Brain microvascular endothelial cell (primary cell): ENCODE results near the gene CBX1.

Experiments
- DNase-seq: peaks from one replicate; pipeline ENCODE4 v3.0.0-alpha.2; 2020
- H3K27ac ChIP-seq: fragments of 250-450 bp; sonication (Bioruptor Pico); 2 replicates; pipeline ENCODE4 v1.5.1; 2020; ENCODE audit warnings: mild to moderate bottlenecking, moderate library complexity
- H3K27me3 ChIP-seq: fragments of 250-450 bp; sonication (Bioruptor Pico); replicated peaks from 2 replicates; pipeline ENCODE4 v1.5.1; 2020; ENCODE audit warnings: mild to moderate bottlenecking
- H3K36me3 ChIP-seq: fragments of 250-450 bp; sonication (Bioruptor Pico); replicated peaks from 2 replicates; pipeline ENCODE4 v1.5.1; 2020; ENCODE audit warnings: mild to moderate bottlenecking
- H3K4me3 ChIP-seq: 2 replicates; pipeline ENCODE4 v1.5.1; 2011; ENCODE audit warnings: low read depth, mild to moderate bottlenecking, control low read depth, low read length, moderate library complexity
- in situ Hi-C: cut with HindIII; loops from 2 replicates; pipeline ENCODE4 v1.10.0; 2017; ENCODE audit warnings: low sequenced_read_pairs, low pct_ligation_motif_present
- TF ChIP-seq, protein P1 (sequence below): IDR thresholded peaks from 2 replicates; pipeline ENCODE4 v1.5.1; 2011; ENCODE audit warnings: low read depth, mild to moderate bottlenecking, moderate library complexity, low read length, control low read depth, inconsistent platforms; ENCODE audit errors: missing control alignments

The CBX1 gene

DNA sequence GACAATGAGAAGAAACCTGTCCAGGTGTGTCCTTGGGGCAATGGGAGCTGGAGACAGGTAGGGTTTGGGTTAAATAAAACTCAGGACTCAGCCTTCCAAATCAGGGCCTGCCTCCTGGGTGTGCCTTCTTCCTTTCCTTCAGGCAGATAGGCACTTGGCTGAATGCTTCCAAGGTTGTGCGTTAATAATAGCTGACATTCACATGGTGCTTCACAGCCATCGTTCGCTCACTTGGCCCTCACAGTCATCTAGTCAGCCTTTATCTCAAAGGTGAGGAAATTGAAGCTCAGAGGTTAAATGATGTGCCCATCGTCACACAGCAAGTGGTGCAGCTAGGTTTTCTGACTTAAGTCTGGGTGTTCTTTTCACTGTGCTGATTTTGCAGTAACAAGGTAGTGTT, 43.7 kb downstream of the CBX1 start:
- H3K36me3 ChIP-seq: peaks cover 68% of the 10 kb centered on the region
- TF ChIP-seq, protein P1, sequence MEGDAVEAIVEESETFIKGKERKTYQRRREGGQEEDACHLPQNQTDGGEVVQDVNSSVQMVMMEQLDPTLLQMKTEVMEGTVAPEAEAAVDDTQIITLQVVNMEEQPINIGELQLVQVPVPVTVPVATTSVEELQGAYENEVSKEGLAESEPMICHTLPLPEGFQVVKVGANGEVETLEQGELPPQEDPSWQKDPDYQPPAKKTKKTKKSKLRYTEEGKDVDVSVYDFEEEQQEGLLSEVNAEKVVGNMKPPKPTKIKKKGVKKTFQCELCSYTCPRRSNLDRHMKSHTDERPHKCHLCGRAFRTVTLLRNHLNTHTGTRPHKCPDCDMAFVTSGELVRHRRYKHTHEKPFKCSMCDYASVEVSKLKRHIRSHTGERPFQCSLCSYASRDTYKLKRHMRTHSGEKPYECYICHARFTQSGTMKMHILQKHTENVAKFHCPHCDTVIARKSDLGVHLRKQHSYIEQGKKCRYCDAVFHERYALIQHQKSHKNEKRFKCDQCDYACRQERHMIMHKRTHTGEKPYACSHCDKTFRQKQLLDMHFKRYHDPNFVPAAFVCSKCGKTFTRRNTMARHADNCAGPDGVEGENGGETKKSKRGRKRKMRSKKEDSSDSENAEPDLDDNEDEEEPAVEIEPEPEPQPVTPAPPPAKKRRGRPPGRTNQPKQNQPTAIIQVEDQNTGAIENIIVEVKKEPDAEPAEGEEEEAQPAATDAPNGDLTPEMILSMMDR: no peak
- H3K4me3 ChIP-seq: no peak overlapping the region
- no peaks in the 10 kb centered on the region for H3K27me3 ChIP-seq
- no peak overlapping the region for H3K27ac ChIP-seq
- DNase-seq: no peak
- in situ Hi-C loops: no loop called here

DNA sequence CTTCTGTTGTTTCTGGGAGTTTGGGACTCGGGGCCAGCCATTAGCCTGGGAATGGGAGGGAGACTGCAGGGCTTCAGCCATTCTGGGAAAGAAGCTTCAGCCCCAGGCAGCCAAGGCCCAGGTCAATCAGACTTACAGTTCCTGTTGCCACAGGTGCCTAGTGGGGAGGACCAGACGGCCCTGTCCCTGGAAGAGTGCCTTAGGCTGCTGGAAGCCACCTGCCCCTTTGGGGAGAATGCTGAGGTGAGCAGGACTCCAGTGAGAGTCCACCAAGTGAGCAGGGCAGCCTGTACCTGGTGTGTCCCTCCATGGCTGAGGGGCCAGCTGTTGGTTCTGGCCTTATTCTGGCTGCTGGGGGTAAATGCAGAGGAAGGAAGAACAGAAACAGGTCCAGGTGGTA, 44.4 kb downstream of the CBX1 start:
- Histone ChIP-seq H3K27me3 (no peaks in the 10 kb centered on the region), H3K4me3 (no peak overlapping the region), H3K27ac (no peak overlapping the region), H3K36me3 (peaks cover 62% of the 10 kb centered on the region)
- DNase-seq: no peak
- in situ Hi-C loops: no loop called here
- TF ChIP-seq, protein P1: no peak

DNA sequence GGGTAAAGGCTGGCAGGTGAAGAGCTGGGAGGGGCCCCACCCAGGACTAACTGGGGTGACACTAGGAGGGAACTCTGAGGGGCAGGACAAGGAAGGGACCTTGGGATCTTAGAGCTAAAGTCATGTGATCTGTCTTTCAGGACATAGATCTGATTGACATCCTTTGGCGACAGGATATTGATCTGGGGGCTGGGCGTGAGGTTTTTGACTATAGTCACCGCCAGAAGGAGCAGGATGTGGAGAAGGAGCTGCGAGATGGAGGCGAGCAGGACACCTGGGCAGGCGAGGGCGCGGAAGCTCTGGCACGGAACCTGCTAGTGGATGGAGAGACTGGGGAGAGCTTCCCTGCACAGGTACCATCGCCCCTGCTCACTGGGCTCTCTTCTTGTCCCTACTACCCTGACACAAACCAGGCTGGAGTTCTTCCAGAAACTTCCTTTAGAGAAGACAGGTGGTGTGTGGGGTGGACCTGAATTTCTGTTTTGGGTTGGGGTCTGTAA, 45.0 kb downstream of the CBX1 start:
- no peak for DNase-seq
- TF ChIP-seq, protein P1: no peak
- H3K36me3 ChIP-seq: peaks cover 60% of the 10 kb centered on the region
- no peak overlapping the region for H3K4me3 ChIP-seq
- no peak overlapping the region for H3K27ac ChIP-seq
- in situ Hi-C loops: no loop called here
- no peaks in the 10 kb centered on the region for H3K27me3 ChIP-seq

DNA sequence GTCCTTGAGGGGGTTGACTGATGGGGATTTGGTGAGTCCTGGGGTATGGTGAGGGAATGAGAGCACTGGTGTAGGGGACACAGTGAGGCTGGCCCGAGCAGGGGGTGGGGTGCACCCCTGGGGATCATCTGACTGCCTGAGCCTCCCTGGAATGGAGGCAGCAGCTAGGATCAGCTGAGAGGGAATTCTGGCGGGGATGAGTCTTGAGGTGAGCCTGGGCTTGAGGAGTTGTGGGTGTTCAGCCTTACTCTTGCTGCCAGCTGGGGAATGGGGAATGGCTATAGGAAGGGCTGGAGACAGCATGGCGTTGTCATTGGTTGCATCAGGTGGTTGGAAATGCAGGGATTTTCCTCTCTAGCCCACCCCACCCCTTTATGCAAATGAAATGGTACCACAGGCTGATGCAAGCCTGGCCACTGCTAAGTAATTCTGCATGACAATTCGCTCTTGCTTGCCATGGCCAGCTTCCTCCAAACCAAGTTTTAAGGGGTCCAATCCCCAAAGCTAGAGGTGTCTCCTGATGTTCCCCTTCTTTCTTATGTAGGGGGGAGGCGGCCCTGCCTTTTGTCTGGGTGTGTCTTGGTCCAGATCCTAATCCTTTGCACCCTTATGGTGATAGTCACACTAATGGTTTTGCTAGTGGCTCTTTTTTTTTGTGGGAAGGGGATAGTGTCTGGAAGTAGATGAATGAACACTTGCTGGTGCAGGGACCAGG, 45.6 kb downstream of the CBX1 start:
- DNase-seq: no peak
- TF ChIP-seq, protein P1: no peak

DNA sequence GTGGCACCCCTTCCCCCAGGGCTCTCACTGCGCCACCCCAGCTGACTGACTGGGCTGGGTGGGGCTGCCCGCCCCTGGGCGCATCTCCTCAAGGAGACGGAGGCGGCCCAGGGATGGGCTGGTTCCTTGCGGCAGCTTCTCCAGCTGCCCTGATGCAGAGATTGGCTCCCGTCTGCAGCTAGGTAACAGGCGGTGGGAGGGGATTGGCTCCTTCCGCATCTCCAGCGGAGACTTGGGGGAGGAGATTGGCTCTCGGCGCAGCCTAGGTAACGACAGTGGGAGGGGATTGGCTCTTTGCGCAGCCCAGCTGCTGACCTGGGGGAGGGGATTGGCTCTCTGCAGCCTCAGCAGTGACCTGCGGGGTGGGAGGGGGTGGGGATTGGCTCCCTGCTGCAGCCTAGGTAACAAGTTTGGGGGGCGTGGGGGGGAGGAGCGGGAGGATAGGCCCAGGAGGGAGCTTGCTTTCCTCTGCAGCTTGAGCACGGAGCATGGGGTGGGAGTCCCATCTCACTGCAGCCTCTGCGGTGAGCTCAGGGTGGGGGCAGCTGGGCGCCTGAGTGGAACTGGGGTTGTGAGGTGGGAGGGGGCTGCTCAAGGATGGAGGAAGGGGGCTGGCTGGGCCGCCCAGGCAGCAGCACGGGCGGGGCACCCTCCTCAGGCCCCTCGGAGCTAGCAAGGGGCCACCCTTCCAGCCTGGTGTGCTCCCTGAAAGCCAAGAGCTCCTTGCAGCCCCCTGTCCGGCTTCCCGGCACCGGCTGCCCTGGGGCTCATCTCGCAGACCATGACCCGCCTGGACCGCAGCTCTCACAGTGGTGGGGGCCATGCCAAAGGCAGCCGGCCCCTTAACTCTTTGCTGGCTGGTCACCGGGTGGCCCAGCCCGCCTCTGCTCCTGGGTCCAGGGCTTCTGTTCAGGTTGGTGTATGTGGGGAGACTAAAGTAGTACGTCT, 46.8 kb downstream of the CBX1 start:
- TF ChIP-seq, protein P1: no peak
- in situ Hi-C loops: no loop called here
- peaks cover 51% of the 10 kb centered on the region for H3K36me3 ChIP-seq
- H3K27ac ChIP-seq: no peak overlapping the region
- peak overlapping the region; percentile 22 for H3K4me3 ChIP-seq
- no peak for DNase-seq
- no peaks in the 10 kb centered on the region for H3K27me3 ChIP-seq

More for the DNA sequence above, 45.6 kb downstream of the CBX1 start:
- H3K27ac ChIP-seq: no peak overlapping the region
- no peaks in the 10 kb centered on the region for H3K27me3 ChIP-seq
- no peak overlapping the region for H3K4me3 ChIP-seq
- in situ Hi-C loops: no loop called here
- peaks cover 60% of the 10 kb centered on the region for H3K36me3 ChIP-seq
